ENCODE measurements around the gene SNRNP25.

DNA sequence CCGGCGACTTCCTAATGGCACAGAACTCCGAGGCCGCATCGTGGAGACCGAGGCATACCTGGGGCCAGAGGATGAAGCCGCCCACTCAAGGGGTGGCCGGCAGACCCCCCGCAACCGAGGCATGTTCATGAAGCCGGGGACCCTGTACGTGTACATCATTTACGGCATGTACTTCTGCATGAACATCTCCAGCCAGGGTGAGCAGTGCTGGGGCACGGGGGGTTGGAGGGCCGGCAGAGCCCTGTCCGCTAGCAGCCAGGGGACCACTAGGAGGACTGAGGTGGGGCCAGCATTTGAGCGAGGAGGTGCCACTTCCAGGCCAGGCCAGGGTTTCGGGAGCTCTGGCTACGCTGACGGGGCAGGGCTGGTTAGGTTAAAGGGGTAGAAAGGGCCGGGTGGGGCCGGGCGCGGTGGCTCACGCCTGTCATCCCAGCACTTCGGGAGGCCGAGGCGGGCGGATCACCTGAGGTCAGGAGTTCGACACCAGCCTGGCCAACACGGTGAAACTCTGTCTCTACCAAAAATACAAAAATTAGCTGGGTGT lies 29.5 kb downstream of the SNRNP25 start:
- no peak for TF ChIP-seq POLR2AphosphoS5 (IDR thresholded peaks at IDR 0.05)
- TF ChIP-seq, protein P1, sequence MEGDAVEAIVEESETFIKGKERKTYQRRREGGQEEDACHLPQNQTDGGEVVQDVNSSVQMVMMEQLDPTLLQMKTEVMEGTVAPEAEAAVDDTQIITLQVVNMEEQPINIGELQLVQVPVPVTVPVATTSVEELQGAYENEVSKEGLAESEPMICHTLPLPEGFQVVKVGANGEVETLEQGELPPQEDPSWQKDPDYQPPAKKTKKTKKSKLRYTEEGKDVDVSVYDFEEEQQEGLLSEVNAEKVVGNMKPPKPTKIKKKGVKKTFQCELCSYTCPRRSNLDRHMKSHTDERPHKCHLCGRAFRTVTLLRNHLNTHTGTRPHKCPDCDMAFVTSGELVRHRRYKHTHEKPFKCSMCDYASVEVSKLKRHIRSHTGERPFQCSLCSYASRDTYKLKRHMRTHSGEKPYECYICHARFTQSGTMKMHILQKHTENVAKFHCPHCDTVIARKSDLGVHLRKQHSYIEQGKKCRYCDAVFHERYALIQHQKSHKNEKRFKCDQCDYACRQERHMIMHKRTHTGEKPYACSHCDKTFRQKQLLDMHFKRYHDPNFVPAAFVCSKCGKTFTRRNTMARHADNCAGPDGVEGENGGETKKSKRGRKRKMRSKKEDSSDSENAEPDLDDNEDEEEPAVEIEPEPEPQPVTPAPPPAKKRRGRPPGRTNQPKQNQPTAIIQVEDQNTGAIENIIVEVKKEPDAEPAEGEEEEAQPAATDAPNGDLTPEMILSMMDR (IDR thresholded peaks at IDR 0.05) = no peak
